Measurements from ENCODE around the gene SORL1. TPM values are rescaled to one million over a fixed set of nuclear protein-coding genes. Genes with fewer than 3 reads are reported as not detected.
A peak's percentile ranks its signal among the peaks of the same experiment; 100 is the strongest.
"Not testable (repeated sequence)": the region's sequence is repeated elsewhere in the genome, so short reads cannot be mapped to it uniquely, and the experiment has no call there.

Gene SORL1, protein sequence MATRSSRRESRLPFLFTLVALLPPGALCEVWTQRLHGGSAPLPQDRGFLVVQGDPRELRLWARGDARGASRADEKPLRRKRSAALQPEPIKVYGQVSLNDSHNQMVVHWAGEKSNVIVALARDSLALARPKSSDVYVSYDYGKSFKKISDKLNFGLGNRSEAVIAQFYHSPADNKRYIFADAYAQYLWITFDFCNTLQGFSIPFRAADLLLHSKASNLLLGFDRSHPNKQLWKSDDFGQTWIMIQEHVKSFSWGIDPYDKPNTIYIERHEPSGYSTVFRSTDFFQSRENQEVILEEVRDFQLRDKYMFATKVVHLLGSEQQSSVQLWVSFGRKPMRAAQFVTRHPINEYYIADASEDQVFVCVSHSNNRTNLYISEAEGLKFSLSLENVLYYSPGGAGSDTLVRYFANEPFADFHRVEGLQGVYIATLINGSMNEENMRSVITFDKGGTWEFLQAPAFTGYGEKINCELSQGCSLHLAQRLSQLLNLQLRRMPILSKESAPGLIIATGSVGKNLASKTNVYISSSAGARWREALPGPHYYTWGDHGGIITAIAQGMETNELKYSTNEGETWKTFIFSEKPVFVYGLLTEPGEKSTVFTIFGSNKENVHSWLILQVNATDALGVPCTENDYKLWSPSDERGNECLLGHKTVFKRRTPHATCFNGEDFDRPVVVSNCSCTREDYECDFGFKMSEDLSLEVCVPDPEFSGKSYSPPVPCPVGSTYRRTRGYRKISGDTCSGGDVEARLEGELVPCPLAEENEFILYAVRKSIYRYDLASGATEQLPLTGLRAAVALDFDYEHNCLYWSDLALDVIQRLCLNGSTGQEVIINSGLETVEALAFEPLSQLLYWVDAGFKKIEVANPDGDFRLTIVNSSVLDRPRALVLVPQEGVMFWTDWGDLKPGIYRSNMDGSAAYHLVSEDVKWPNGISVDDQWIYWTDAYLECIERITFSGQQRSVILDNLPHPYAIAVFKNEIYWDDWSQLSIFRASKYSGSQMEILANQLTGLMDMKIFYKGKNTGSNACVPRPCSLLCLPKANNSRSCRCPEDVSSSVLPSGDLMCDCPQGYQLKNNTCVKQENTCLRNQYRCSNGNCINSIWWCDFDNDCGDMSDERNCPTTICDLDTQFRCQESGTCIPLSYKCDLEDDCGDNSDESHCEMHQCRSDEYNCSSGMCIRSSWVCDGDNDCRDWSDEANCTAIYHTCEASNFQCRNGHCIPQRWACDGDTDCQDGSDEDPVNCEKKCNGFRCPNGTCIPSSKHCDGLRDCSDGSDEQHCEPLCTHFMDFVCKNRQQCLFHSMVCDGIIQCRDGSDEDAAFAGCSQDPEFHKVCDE (N-terminal part only)
- 14.3 TPM for total RNA-seq

DNA sequence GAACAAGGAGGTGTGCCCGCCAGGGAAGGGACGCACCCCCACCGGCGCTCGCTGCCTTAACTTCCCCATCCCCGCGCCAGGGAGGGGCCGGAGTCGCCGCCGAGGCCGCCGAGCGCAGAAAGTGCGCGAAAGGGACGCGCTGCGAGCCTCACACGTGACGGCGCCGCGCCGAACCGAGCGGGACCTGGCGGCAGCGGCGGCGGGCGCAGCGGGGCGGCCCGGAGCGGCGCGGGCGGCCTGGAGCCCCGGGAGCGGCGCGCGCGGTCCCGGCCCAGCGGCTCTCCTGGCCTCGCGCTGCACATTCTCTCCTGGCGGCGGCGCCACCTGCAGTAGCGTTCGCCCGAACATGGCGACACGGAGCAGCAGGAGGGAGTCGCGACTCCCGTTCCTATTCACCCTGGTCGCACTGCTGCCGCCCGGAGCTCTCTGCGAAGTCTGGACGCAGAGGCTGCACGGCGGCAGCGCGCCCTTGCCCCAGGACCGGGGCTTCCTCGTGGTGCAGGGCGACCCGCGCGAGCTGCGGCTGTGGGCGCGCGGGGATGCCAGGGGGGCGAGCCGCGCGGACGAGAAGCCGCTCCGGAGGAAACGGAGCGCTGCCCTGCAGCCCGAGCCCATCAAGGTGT, at the start of gene SORL1:
Gene SORL1 (plus strand): TSS at position 329 of the 623 bp plus-strand sequence. CDS start 18 bp downstream, at position 347.
- peak; percentile 76 for ATAC-seq

DNA sequence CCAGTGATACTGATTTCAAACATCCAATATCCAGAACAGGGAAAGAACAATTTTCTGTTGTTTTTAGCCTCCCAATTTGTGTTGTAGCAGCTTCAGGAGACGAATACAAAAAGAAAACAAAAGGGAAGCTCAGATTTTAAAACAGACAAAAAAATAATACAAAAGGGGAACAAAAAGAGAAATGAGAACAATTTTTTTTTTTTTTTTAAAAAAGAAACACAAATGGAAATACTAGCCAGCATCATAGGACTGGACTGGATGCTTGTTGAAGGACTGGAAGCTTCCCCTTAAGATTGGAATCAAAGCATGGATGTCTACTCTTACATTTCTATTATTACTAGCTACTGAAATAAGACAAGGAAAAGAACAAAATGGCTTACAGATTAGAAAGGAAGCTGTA, 46.5 kb upstream of the SORL1 start:
- no peak for ATAC-seq

DNA sequence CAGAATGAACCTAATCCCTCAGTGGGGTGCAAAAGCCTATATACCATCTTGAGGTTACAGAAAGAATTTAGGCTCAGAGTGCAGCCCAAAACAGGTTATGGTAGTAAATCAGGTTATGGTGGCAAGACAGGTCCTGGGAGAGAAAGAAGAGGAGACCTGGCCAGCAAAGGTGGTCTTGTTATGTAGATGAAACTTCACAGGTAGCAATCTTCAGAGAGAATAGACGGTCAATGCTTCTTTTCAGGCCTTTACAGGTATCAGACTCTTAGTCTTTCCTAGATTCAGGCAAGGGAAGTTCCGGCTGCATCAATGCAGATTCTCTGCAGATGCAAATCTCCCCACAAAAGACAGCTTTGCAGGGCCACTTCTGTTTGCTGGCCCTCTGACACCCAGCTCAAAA, 45.8 kb upstream of the SORL1 start:
- ATAC-seq: no peak

DNA sequence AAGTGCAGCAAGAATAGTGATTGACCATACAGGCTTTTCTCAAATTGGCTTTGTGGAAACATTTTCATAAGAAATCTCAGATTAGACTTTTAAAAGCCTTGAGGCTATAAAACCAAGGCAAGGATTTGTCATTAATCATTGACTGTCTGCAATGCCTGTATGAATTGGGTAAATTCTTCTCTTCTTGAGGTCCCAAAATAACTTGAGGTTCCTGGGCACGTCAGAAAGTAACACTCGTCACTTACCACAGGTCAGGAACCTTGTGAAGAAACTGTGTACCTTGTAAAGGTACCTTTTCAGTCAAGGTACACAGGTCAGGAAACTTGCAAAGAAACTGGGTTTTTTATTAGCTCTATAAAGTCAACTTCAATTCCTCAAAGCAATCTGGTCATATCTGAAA, 43.3 kb upstream of the SORL1 start:
- no peak for ATAC-seq

DNA sequence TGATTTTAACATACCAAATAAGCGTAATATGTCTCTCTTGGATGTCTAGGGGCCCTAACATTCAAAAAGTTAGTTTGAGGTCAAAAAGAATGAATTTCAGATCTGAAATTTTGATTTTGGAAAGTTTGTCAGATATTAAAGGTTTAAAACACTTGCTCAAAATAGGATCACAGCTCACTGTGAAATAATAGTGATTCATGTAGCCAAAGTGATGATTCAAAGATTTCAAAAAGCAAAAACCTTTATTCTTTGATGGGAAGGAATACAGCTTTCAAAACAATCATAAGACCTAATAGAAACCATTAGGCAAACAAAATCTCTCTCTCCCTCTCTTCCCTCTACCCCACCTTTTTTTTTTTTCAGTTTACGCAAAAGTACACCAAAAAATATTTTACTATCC, 42.1 kb upstream of the SORL1 start:
- not testable (repeated sequence) for ATAC-seq

DNA sequence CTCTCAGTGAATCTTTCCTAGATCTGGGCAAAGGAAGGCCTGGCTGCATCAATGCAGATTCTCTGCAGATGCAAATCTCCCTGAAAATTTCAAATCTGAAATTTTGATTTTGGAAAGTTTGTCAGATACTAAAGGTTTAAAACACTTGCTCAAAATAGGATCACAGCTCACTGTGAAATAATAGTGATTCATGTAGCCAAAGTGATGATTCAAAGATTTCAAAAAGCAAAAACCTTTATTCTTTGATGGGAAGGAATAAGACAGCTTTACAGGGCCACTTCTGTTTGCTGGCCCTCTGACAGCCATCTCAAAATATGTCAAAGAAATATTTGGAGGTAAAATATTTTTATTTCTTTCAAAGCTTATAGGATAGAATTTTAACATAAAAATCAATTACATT, 40.8 kb upstream of the SORL1 start:
- ATAC-seq: not testable (repeated sequence)

DNA sequence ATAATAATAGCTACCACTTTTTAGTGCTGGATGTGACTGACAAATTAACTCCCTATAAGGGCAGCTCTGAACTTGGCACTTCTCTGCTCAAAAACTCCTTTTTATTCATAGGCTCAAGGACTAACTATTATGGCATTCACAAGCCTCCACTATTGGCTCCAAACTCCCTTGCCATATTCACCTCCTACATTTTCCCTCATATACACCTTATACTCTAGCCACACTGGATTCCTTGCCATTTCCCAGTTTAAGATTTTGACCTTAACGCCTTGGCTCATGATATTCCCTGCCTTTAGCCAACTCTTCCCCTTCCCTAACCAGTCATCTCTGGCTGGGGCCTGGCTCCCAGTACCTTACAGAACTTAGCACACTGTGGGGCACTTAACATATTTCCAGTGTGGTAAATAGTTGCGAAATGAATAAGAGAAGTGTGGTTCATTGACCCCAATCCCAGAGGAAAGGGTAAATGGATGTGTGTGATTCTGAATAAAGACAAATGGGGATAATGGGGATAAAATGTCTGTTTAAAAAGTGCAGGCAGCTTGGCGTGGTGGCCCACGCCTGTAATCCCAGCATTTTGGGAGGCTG, 40.0 kb upstream of the SORL1 start:
- ATAC-seq: no peak

DNA sequence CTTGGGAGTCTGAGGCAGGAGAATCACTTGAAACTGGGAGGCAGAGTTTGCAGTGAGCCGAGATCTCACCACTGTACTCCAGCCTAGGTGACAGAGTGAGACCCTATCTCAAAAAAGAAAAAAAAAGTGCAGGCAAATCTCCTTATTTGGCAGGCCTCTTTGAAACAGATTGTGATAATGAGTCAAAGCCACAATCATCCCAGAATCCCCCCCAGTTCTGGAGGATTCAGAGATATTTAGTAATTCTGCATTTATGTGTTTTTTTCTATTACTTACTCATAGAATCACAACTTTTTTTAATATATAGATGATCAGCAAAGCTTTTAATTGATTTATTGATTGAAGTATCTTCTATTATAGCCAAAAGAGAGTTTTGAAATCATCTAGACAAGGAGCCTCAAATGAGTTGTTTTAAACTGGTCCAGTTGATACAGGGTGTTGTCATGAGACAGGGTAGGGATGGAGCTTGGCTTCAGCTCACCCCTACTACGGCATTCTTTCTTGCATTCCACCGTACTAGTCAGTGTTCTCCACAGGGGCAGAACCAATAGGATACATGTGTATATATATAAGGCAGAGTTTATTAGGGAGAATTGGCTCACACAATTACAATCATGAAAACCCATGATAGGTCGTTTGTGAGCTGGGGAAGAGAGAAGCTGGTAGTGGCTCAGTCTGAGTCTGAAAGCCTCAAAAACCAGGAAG, 39.3 kb upstream of the SORL1 start:
- no peak for ATAC-seq

DNA sequence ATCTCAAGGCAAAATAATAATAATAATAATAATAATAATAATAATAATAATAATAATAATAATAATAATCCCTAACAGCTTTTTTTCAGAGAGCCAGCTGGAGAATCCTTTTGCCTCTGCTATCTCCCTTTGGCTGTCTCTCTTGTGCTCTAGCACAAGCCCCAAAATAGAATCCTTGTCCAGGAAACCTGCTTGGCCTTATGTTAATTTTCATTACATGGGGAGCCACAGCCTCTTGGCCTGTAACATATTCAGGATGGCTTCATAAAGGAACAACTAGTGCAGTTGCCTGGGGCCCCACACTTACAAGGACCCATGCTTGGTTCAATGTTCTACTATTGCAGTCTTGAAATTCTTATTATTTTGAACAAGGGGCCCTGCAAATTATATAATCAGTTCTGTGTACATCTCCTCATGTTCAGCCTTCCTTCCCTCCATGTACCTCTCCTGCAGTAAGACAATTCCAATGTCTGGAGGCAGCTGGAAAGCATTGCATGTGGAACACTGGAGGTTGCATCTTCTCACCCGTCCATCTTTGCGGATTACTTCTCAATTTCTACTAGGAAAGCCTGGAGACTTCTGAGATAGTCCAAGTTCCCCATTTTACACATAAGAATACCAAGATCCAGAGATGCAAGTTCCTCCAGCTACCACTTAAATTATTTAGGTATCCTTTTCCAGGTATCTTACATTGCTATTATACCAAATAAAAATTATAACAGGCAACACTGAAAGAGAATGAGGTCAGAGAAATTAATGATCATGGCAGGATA, 37.8 kb upstream of the SORL1 start:
- ATAC-seq: no peak

DNA sequence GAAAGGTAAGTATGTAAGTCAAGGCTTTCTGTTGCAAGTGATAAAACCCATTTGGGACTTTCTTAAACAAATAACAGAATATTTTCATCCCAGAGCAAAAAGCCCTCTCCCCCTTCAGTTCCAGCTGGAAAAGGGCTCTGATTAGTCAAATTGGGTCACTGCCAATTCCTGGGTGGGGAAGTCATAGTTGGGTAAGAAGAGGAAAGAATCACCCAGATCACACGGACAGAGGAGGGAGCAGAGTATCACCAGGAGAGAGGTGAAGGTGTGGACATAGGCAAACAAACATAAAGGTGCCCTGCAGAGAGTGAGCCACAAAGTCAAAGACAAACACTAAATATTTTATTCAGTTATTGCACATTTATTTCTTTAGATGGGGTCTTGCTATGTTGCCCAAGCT, 36.3 kb upstream of the SORL1 start:
- ATAC-seq: peak; percentile 51

DNA sequence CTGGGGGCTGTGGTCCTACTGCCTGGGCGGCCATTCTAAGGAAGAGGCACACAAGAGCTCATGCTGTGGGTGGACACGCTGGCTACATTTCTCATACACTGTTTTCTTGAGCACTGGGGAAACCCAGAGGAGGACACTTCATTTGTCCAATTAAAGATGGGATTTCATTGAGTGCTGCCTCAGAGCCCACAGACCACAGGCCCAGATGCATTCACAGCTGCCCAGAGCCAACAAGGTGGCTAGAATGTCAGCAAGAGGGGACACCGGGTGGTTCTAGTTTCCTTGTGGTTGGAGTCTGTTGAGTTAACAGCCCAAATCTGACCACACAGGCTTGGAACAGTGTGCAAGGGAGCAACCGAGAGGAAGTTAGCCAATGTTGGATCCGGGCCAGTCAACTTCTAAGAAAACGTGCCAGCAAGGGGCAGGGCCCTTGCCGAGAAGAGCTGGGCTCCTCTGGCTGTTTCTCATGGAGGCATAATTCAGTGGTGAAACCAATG, 35.0 kb upstream of the SORL1 start:
- ATAC-seq: peak; percentile 68

DNA sequence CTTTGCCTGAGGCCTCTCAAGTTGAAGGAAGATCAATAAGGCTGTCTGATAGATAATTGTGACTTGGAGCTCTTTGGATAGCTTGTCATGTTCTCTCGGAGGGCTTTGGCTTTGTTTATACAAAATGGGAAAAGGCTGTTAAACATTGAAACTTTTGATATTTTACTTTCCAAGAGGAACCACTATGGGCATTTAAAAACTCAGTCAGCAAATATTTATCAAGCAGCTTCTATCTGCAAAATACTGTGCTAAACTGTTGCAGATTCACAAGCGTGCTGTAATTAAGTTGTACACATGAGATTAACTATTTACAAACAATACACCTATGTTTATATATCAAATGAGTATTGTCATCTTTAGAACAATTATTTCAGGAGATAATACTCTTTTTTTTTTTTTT, 34.5 kb upstream of the SORL1 start:
- no peak for ATAC-seq

DNA sequence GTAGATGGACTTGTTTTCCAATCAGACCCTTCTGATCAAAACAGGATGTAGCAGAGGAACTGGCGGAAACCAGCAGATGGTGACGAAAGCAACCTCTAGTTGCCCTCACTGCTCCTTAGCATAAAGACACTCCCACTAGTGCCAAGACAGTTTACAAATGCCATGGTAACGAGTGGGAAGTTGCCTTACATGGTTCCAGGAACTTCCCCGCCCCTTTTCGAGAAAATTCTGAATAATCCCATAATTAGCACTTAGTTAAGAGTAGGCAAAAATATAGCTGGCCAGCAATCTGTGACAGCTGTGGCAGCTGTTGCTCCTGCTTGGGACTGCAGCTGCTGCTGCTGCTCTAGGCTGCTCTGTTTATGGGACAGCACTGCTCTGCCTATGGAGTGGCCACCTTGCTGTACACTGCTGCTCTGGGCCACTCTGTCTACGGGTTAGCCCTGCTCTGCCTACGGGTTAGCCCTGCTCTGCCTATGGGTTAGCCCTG, 33.4 kb upstream of the SORL1 start:
- ATAC-seq: peak; percentile 49

DNA sequence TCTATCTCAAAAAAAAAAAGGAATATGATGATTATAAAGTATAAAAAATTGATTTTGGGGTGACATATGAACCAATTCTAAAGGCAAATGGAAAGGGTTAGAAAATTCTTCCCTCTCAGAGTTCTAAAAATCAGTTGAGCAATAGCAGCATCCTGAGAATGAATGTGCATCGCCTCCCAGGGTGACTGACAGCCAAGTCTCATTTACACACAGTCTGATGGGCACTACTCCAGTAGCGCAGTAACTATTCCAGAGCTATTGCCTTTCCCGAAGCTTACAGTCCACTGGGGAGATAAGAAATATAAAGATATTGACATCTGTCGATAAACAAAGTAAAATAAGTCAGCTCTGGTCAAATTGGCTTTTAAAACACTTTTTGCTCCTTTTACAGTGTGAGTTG, 32.3 kb upstream of the SORL1 start:
- ATAC-seq: no peak

DNA sequence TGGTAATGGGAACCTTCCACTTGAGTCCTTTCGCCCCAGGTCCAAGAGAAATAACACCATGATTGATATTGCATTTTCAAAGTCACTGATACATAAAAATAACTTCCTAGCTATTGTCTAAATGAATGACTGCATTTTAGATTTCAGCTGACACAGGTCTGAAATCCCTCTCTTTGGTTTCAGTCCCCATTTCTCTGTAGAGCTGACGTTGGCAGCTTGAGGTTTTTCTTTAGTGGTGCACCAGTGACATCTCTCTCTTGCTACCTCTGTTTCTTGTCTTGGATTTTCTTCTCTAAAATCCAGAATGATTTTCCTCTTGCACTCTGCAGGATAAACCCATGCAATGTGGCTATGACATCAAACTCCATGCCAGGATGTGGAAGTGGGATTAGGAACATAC, 31.7 kb upstream of the SORL1 start:
- ATAC-seq: no peak

DNA sequence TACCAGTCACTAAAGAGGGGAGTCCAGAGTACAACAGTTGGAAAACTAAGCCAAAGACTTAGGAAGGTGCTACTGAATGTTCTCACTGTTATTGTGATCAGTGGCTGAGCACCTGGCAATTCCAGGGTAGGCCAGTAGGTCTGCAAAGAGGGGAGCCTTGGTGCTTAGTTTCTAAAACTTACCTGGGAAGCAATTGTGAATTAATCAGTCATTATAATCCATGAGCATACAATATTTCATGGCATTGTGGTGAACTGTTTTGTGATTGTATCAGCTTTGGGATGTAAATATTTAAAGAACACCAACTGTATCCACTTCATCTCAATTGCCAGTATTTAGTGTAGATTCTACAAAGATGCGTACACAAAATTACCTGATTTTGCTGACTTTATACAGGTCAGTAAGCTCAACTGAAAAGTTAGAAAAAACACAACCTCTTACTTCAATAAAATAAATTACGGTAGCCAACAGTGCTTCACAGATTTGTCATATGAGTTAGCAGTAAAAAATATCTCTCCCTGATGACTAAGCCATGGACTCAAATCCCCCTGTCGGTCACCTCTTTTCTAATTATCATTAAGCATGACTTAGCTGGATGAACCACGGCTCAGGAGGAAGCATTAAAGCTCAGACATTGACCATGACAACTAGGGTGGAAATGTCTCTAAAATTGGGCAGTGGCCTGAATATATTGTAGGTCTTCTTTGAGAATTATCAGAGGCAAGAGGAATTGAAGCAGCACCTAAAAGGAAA, 30.8 kb upstream of the SORL1 start:
- ATAC-seq: peak; percentile 25

DNA sequence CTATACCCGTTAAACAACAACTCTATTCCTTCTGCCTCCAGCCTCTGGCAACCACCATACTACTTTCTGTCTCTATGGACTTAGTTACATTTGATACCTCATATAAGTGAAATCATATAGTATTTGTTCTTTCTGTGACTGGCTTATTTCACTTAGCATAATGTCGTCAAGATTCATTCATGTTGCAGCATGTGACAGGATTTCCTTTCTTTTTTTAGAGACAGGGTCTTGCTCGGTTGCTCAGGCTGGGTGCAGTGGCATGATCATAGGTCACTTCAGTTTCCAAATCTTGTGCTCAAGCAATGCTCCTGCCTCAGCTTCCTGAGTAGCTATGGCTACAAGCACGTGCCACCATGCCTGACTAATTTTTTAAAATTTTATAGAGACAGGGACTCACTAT, 29.4 kb upstream of the SORL1 start:
- ATAC-seq: no peak

DNA sequence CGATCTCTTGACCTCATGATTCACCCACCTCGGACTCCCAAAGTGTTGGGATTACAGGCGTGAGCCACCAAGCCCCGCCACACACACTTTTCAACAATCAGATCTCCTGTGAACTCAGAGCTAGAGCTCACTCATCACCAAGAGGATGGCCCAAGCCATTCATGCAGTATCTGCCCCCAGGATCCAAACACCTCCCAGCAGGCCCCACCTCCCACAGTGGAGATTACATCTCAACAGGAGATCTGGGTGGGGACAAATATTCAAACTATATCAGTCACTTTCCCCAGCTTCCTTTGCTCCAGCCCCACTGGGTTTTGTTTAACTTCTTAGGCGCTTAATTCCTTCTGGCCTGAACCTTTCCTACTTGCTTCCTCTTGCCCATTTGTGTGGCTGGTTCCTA, 26.3 kb upstream of the SORL1 start:
- ATAC-seq: no peak

Measured in esophagus mucosa (tissue), 1 donor.